HepG2 (cell line): ENCODE data around the gene FAF2. TPM values are rescaled to one million over a fixed set of nuclear protein-coding genes. Genes with fewer than 3 reads are reported as not detected.

Experiments used
- CSRNP1 ChIP-seq: sonication (generic); formaldehyde crosslinking; IDR thresholded peaks from 2 replicates; pipeline ENCODE4 v1.8.1; 2023; ENCODE audit warnings: mild to moderate bottlenecking, missing genetic modification reagents
- EHMT2 ChIP-seq: fragments of 200-600 bp; sonication (generic); IDR thresholded peaks from 2 replicates; pipeline ENCODE4 v1.7.0; 2017; ENCODE audit warnings: antibody characterized with exemption, low read depth, low read length, borderline replicate concordance
- FOSL2 ChIP-seq: sonication (generic); formaldehyde crosslinking; IDR thresholded peaks from 2 replicates; pipeline ENCODE4 v1.4.0; 2020; ENCODE audit warnings: missing genetic modification reagents
- HMG20B ChIP-seq: conservative IDR thresholded peaks from 2 replicates; pipeline ENCODE4 v1.6.1; 2016; ENCODE audit warnings: missing genetic modification reagents, missing compliant biosample characterization
- HMGXB3 ChIP-seq: sonication (generic); formaldehyde crosslinking; IDR thresholded peaks from 2 replicates; pipeline ENCODE4 v1.4.0; 2020; ENCODE audit warnings: missing genetic modification reagents, borderline replicate concordance
- LRRFIP1 ChIP-seq: sonication (generic); formaldehyde crosslinking; conservative IDR thresholded peaks from 2 replicates; pipeline ENCODE4 v1.4.0; 2020; ENCODE audit warnings: missing genetic modification reagents
- PATZ1 ChIP-seq: sonication (generic); formaldehyde crosslinking; IDR thresholded peaks from 2 replicates; pipeline ENCODE4 v1.4.0; 2020; ENCODE audit warnings: missing genetic modification reagents
- PHF21A ChIP-seq: sonication (generic); formaldehyde crosslinking; IDR thresholded peaks from 2 replicates; pipeline ENCODE4 v1.5.0; 2020; ENCODE audit warnings: mild to moderate bottlenecking, missing genetic modification reagents
- SNRNP70 ChIP-seq: fragments of 200-400 bp; formaldehyde crosslinking; IDR thresholded peaks from 2 replicates; pipeline ENCODE4 v1.6.1; 2017; ENCODE audit warnings: mild to moderate bottlenecking, low read depth, low read length, moderate library complexity
- SPEN ChIP-seq: sonication (generic); formaldehyde crosslinking; IDR thresholded peaks from 2 replicates; pipeline ENCODE4 v1.5.1; 2020; ENCODE audit warnings: low read depth, mild to moderate bottlenecking, missing genetic modification reagents
- SRF ChIP-seq: IDR thresholded peaks from 2 replicates; pipeline ENCODE4 v1.6.1; 2011; ENCODE audit warnings: mild to moderate bottlenecking, low read depth, low read length, moderate library complexity
- XRCC5 ChIP-seq: fragments of 200-400 bp; formaldehyde crosslinking; optimal IDR thresholded peaks from 2 replicates; pipeline ENCODE3; 2017; ENCODE audit warnings: mild to moderate bottlenecking, low read length
- ZNF34 ChIP-seq: sonication (generic); formaldehyde crosslinking; IDR thresholded peaks from 2 replicates; pipeline ENCODE4 v1.4.0; 2020; ENCODE audit warnings: mild to moderate bottlenecking, missing genetic modification reagents, borderline replicate concordance
- ZNF564 ChIP-seq: sonication (generic); formaldehyde crosslinking; IDR thresholded peaks from 2 replicates; pipeline ENCODE4 v1.8.1; 2023; ENCODE audit warnings: mild to moderate bottlenecking, missing genetic modification reagents
- ZNF790 ChIP-seq: sonication (generic); formaldehyde crosslinking; IDR thresholded peaks from 2 replicates; pipeline ENCODE4 v1.8.0; 2022; ENCODE audit warnings: missing genetic modification reagents, mild to moderate bottlenecking, borderline replicate concordance
- ZSCAN5A ChIP-seq: sonication (generic); formaldehyde crosslinking; IDR thresholded peaks from 2 replicates; pipeline ENCODE4 v1.8.0; 2022; ENCODE audit warnings: mild to moderate bottlenecking, missing genetic modification reagents, borderline replicate concordance
- polyA plus RNA-seq, 8 experiments: library from polyadenylated mRNA; depleted of rRNA in 3 of 8; stranded (reverse) in 7 of 8; unstranded in 1 of 8; fragments of >200 nt; fragmentation: Illumina TruSeq in 4 of 8; extraction: Trizol in 4 of 8; gene quantifications; 2 replicates each; pipeline versions ENCODE4 v1.2.1 to v1.2.3, GENCODE V29; 2011 to 2016; ENCODE audit warnings: low read depth in 4 of 8, missing spikeins in 1 of 8, mixed read lengths in 1 of 8; ENCODE audit not compliant: insufficient read depth in 1 of 8
- total RNA-seq, 5 experiments: library from RNA; depleted of rRNA; stranded (reverse); fragments of >200 nt; fragmentation: Illumina TruSeq; extraction: Trizol; gene quantifications; 2 replicates each; pipeline ENCODE4 v1.2.3, GENCODE V29; 2016; ENCODE audit warnings: low read depth in 1 of 5

Gene FAF2
- total and polyA plus RNA-seq, 2 of the 13 experiments (the other 11 are each of a cell fraction or from before 2014, with no cell fraction given): 27.8 to 34.3 TPM

GRCh38 chr5:176533894-176534611, 85.9 kb downstream of the FAF2 start (continued):
- no peak for TF ChIP-seq HMGXB3 (CRISPR knock-in tag)
- TF ChIP-seq ZSCAN5A (CRISPR knock-in tag): no peak
- TF ChIP-seq CSRNP1 (CRISPR knock-in tag): 0 out of 2 replicates have a peak, but pooled peaks have one; percentile 31
- no peak for TF ChIP-seq HMG20B (CRISPR knock-in tag)
- no peak for TF ChIP-seq SNRNP70
- TF ChIP-seq ZNF564 (CRISPR knock-in tag): 0 out of 2 replicates have a peak, but pooled peaks have one; percentile 27
- no peak for TF ChIP-seq ZNF34 (CRISPR knock-in tag)
- peak; percentile 26 for TF ChIP-seq XRCC5
- no peak for TF ChIP-seq LRRFIP1 (CRISPR knock-in tag)
- TF ChIP-seq PHF21A (CRISPR knock-in tag): no peak; the same call in 1 of the 2 replicates
- 0 out of 2 replicates have a peak, but pooled peaks have one; percentile 18 for TF ChIP-seq FOSL2 (CRISPR knock-in tag)
- no peak for TF ChIP-seq ZNF790 (CRISPR knock-in tag)
- no peak for TF ChIP-seq SRF
- no peak for TF ChIP-seq EHMT2
- TF ChIP-seq SPEN (CRISPR knock-in tag): 0 out of 2 replicates have a peak, but pooled peaks have one; percentile 10
- TF ChIP-seq PATZ1 (CRISPR knock-in tag): 0 out of 2 replicates have a peak, but pooled peaks have one; percentile 21
